SK-MEL-5 (cell line): ENCODE measurements around the gene ITPA. TPM values are rescaled to one million over a fixed set of nuclear protein-coding genes. Genes with fewer than 3 reads are reported as not detected.

ENCODE experiments used
- DNase-seq: peaks from one replicate; pipeline ENCODE4 v3.0.0-alpha.2; 2016; ENCODE audit warnings: low read depth, low spot score
- in situ Hi-C: cut with HindIII; loops from 2 replicates; pipeline ENCODE4 v1.10.0; 2016; ENCODE audit warnings: low sequenced_read_pairs, high pct_unique_total_duplicates, low pct_unique_long_range_greater_than_20kb
- polyA plus RNA-seq, 2 experiments: library from polyadenylated mRNA; depleted of rRNA; stranded (reverse); fragments of >200 nt; gene quantifications; 2 replicates each; pipeline ENCODE4 v1.2.3, GENCODE V29; 2015
- total RNA-seq: library from RNA; depleted of rRNA; stranded (reverse); fragments of >200 nt; shearing (Covaris generic); gene quantifications from 2 replicates; pipeline ENCODE4 v1.2.3, GENCODE V29; 2014; rRNA removed

Gene ITPA
- total RNA-seq: 158 and 187 TPM in 2 replicates
- 112 and 136 TPM in 2 replicates for polyA plus RNA-seq (2015; cell fraction: cytosol; rRNA removed)
- 342 and 376 TPM in 2 replicates for polyA plus RNA-seq (2015; cell fraction: nucleus; rRNA removed)

GRCh38 chr20:3209257-3209945 is at the start of gene ITPA:
TSS of gene ITPA (plus strand) at chr20:3209498. CDS start at chr20:3209552, 54 bp downstream.
- peak; percentile 62 for DNase-seq
- in situ Hi-C loops: no loop called here

DNA sequence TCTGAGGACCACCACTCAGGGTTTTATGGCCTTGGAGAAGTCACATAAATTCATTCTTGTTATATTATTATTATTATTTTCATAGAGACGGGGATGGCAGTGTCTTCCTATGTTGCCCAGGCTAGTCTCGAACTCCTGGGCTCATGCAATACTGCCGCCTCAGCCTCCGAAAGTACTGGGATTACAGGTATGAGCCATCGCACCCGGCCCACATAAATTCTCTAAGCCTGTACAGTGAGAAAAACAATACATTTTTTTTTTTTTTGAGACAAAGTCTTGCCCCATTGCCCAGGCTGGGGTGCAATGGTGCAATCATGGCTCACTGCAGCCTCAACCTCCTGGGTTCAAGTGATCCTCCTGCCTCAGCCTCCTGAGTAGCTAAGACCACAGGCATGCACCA is 48.9 kb upstream of the ITPA start:
- in situ Hi-C loops: no loop called here
- no peak for DNase-seq

DNA sequence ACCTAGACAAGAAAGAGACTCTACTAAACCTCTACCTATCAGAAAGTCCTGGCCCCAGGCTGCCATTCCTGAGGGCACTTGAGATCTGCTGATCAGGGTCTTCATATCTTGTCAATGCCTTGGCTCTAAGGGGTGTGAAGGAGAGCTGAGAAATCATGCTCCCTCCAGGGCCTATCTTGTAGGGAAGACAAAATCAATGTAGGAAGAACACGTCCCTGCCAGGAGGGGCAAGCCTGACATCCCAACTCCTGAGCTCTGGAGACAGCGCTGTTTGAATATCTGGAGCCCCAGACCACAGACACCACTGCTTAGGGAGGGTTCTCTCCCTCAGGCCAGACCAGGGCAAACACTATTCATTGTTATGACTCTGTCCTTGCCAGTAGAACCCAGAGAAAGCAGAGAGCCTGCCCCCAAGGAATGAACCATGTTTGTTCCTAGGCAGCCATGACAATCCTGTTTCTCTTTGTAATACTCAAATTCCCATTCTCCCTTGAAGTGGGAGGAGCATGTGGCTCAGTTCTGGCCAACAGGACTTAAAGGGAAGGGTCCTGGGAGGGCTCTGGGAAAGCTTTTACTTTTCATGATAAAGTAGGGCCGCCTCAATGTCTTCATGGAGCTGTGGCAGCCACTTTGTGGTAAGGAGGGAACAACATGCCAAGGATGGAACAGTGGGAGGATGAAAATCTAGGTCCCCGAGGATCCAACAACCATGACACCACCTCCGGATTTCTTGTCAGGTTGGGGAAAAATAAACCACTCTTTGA is 47.8 kb upstream of the ITPA start:
- in situ Hi-C loops: no loop called here
- DNase-seq: peak; percentile 26

DNA sequence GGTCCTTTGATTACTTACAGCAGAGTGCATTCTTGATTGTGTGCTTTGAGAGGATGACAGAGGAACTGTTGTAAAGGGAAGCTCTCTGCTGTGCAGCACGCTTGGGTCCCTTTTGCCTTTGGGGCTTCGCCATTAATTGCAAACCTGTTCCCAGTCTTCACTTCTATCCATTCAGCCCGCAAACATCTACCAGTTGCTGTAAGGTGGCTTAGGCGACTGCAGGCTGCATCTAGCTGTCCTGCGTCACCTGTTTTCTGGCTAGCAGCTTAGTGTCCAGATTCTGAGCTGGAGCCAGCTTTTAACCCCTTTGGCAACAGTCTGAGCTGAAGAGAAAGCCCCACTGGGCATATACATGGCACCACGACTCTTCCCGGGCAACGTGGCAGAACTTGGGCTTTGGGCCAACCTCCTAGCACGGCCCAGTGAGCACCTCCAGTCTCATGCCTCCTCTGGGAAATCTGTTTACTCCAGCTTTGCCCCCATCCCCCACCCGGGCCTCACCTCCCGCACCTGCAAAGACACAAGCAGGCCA is 47.2 kb upstream of the ITPA start:
- in situ Hi-C loops: no loop called here
- DNase-seq: no peak

DNA sequence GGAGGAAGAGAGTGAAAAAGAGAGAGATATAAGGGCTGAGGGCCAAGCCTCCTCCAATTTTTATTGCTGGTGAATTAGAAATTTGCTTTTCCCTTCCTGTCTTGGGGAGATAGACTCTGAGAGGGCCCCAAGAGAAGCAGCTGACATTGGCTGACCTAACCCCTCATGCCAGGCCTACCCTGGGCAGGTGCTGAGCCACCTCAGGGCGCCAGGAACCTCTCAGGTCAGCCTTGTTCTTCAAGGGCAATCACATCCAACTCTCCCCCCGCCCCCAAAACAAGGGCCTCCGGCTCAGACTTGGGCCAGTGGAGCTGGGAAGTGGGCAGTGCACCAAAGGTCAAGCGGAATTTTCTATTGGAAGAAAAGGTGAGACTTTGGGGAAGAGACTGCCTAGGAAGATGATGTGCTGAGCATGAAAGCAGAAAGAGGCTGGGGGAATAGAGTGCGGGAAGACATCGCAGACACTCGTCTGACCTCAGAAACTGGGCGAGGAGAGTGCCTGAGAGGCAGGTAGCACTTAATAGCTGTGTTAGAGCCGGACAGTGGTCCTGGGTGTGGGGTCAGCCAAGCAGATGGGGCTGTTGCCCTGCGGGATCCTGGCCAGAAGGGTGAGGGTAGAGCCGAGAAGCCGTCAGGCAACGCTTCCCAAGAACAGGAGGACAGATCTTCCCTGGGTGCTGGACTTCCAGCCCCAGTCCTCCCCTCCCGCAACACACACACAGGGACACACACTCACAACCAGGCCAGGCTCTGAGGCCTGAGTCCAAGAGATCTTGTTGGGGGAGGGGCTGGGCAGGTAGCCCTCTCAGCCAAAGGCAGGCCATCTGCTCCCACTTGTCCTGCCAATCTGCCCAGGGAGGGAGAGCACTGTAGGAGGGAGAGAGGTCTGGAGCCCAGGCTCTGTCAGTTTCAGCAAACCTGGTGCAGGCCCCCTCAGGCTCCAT is 45.9 kb upstream of the ITPA start:
- in situ Hi-C loops: no loop called here
- no peak for DNase-seq

- in situ Hi-C loops: no loop called here
- no peak for DNase-seq
Measured at GRCh38 chr20:3164043-3164762, 45.1 kb upstream of the ITPA start.

DNA sequence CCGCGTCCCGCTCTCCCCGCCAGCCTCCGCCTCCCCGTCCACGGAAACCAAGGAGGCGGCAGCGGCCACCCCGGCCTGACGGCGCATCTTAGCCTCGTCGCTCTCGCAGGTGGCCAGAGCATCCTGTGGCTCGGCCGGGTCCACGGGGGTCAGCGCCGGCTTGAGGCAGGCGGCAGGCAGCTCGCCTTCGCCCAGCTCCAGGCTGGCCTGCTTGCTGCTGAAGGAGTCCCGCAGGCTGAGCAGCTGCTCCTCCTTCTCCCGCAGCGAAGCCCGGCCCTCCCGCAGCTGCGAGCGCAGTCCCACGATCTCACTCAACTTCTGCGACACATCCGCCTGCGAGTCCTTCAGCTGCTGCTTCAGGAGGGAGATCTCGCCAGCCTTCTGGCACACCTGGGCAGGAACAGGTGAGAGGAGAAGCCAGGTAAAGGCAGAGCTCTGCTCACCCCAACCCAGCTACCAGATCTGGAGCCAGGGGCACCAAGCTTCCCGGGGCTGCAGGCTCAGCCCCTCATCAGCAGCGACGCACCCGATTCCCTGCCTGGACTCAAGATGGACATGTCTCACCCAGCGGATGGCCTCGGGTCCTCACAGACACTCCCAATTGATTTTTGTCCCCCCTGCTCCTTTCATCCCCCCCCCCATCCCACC is 44.4 kb upstream of the ITPA start:
- in situ Hi-C loops: no loop called here

GRCh38 chr20:3165473-3166337 is 43.6 kb upstream of the ITPA start:
- no peak for DNase-seq
- in situ Hi-C loops: no loop called here

More for the DNA sequence above, 44.4 kb upstream of the ITPA start:
- DNase-seq: no peak

- in situ Hi-C loops: no loop called here
- DNase-seq: no peak
Measured at GRCh38 chr20:3166338-3166912, 42.9 kb upstream of the ITPA start.

GRCh38 chr20:3166913-3167342 is 42.4 kb upstream of the ITPA start:
- in situ Hi-C loops: no loop called here
- DNase-seq: no peak

- DNase-seq: no peak
- in situ Hi-C loops: no loop called here
Measured at GRCh38 chr20:3167738-3168078, 41.6 kb upstream of the ITPA start.

DNA sequence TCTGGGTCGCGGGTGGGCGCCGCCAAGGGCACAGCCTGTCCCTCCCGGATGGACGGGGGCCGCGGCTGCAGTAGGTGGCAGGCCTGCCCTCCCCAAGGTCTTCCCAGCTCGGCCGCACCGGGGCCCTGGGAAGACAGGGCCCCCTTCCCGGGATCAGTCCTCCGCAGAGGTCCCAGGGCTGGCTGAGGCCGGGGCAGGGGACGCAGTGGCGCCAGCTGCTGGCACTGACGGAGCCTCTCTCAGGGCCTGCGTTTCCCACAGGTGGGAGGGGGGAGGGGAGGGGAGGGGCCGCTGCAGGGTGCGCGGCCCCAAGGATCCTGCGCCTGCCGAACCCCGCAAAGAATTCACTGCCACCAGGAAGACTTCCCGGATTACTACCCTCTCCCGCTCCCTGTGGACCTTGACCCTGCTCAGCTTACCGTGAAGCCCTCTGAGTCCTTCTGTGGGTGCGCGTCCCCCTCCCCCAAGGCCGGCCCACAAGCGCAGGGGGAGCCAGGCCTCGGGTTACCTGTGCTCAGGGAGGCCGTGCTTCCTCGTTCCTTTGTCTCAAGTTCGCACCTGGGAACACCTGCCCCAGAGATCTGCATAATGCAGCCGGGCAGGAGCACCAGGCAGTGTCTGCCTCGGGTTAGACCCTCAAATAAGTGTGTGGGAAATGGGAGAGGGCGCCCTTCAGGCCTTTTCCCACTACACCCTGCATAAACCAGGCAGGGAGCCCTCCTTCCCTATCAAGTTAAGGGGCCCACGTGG is 41.0 kb upstream of the ITPA start:
- DNase-seq: no peak

GRCh38 chr20:3168829-3169590 is 40.3 kb upstream of the ITPA start:
- no peak for DNase-seq
- in situ Hi-C loops: no loop called here

More for the DNA sequence above, 41.0 kb upstream of the ITPA start:
- in situ Hi-C loops: no loop called here

- DNase-seq: no peak
- in situ Hi-C loops: no loop called here
Measured at GRCh38 chr20:3171391-3172125, 37.7 kb upstream of the ITPA start.
